ENCODE results near the gene NMUR1. TPM values are rescaled to one million over a fixed set of nuclear protein-coding genes. Genes with fewer than 3 reads are reported as not detected.
"Not testable (repeated sequence)": the region's sequence is repeated elsewhere in the genome, so short reads cannot be mapped to it uniquely, and the experiment has no call there.

Gene NMUR1
- total RNA-seq, 1 donor from 2014 or later: 0.13 TPM

DNA sequence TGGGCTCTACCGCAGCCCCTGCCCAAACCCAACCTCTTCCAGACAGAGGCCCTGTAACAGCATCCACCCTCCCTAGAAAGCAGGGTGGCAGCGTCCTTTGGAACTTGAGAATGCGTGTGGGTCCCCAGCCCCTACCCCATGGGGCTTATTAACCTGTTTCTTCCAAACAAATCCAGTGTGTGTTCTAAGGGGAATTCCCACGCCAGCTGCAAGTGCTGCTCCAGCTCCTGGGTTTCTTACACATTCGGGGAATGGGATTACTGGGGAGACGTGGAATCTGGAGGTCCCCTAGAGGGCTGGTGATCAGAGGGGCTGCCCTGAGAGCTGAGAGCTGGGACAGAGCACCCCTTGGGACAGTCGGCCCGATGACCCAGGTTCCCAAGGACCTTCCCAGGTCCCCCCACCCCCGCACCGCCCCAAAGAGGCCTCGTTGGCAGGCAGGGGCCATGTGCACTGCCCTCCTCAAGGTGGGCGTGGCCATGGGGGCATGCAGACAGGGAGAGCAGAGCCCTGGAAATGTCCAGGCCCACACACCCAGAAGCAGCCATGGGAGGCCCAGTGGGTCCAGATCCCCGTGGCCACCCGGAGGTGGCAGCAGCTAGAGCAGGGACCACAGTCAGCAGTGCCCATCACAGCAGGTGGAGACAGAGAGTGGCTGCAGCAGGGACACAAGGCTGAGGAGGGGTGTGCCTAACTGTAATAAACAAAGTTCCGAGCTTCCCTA lies 43.6 kb upstream of the NMUR1 start:
- no peak overlapping the region for H3K4me3 Mint-ChIP-seq
- no peak for DNase-seq (ENCODE audit: low spot score in 2 of 2, unreplicated experiment in 2 of 2)

GRCh38 chr2:231573096-231573495 lies 42.9 kb upstream of the NMUR1 start:
- TF ChIP-seq, protein P1, sequence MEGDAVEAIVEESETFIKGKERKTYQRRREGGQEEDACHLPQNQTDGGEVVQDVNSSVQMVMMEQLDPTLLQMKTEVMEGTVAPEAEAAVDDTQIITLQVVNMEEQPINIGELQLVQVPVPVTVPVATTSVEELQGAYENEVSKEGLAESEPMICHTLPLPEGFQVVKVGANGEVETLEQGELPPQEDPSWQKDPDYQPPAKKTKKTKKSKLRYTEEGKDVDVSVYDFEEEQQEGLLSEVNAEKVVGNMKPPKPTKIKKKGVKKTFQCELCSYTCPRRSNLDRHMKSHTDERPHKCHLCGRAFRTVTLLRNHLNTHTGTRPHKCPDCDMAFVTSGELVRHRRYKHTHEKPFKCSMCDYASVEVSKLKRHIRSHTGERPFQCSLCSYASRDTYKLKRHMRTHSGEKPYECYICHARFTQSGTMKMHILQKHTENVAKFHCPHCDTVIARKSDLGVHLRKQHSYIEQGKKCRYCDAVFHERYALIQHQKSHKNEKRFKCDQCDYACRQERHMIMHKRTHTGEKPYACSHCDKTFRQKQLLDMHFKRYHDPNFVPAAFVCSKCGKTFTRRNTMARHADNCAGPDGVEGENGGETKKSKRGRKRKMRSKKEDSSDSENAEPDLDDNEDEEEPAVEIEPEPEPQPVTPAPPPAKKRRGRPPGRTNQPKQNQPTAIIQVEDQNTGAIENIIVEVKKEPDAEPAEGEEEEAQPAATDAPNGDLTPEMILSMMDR (IDR thresholded peaks at IDR 0.05; ENCODE audit: unreplicated experiment): no peak
- Mint-ChIP-seq H3K9me3 (no peaks in the 10 kb centered on the region), H3K27me3 (ENCODE audit: low read depth) (no peaks in the 10 kb centered on the region), H3K4me1 (peaks cover 59% of the 10 kb centered on the region), H3K4me3 (no peak overlapping the region), H3K27ac (peak overlapping the region; percentile 96), H3K36me3 (no peaks in the 10 kb centered on the region)
- no peak for DNase-seq (ENCODE audit: low spot score in 2 of 2, unreplicated experiment in 2 of 2)

More for the DNA sequence above, 43.6 kb upstream of the NMUR1 start:
- Mint-ChIP-seq H3K9me3 (no peaks in the 10 kb centered on the region), H3K27me3 (ENCODE audit: low read depth) (no peaks in the 10 kb centered on the region), H3K27ac (peak overlapping the region; percentile 96), H3K4me1 (peaks cover 53% of the 10 kb centered on the region), H3K36me3 (no peaks in the 10 kb centered on the region)
- TF ChIP-seq, protein P1 (IDR thresholded peaks at IDR 0.05; ENCODE audit: unreplicated experiment): no peak

GRCh38 chr2:231571661-231572191 lies 41.5 kb upstream of the NMUR1 start:
- Mint-ChIP-seq H3K27ac (peak overlapping the region; percentile 87), H3K4me1 (peaks cover 53% of the 10 kb centered on the region)

GRCh38 chr2:231570915-231571314 lies 40.7 kb upstream of the NMUR1 start:
- not testable (repeated sequence) for DNase-seq (ENCODE audit: low spot score in 2 of 2, unreplicated experiment in 2 of 2); H3K4me3 Mint-ChIP-seq; H3K9me3 Mint-ChIP-seq; H3K27me3 Mint-ChIP-seq (ENCODE audit: low read depth); H3K36me3 Mint-ChIP-seq
- peaks cover 48% of the 10 kb centered on the region for H3K4me1 Mint-ChIP-seq
- peak overlapping the region; percentile 87 for H3K27ac Mint-ChIP-seq

More at GRCh38 chr2:231571661-231572191, 41.5 kb upstream of the NMUR1 start:
- DNase-seq (ENCODE audit: low spot score in 2 of 2, unreplicated experiment in 2 of 2): peak in 1 of 2 experiments; percentile 55
- TF ChIP-seq, protein P1 (IDR thresholded peaks at IDR 0.05; ENCODE audit: unreplicated experiment): no peak
- H3K27me3 Mint-ChIP-seq (ENCODE audit: low read depth): no peaks in the 10 kb centered on the region
- H3K9me3 Mint-ChIP-seq: peaks cover 3% of the 10 kb centered on the region
- H3K36me3 Mint-ChIP-seq: no peaks in the 10 kb centered on the region
- peak overlapping the region; percentile 1 for H3K4me3 Mint-ChIP-seq

DNA sequence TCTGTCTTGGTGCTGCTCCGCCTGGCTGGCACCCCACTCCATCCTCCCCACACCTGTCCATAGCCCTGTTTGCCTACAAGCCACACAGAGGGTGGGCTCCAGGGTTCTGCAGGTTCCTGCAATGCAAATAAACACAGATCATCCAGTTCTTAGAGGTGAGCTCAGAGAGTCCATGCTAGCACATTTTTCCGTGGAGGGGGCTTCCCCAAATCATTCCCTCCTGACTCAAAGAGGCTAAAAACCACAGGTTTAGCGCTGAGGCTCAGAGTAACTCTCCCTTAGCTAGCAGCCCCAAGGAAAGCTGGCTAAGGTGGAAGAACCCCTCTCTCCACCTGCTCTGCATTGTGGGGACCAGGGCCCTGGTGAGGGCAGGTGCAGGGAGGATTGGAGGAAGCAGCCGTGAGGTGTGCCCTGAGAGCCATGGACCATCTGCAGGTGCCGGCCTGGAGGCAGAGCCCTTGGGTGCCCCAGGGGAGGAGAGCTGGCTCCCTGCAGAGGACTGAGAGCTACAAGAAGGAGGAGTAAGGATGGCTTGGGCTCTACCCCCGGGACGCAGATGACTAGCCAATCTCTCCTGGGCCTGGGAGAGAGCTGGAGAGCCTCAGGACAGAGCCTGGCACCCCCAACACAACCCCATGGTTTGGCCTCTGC lies 38.7 kb upstream of the NMUR1 start:
- DNase-seq (ENCODE audit: low spot score in 2 of 2, unreplicated experiment in 2 of 2): no peak
- TF ChIP-seq, protein P1 (IDR thresholded peaks at IDR 0.05; ENCODE audit: unreplicated experiment): no peak
- Mint-ChIP-seq H3K36me3 (no peaks in the 10 kb centered on the region), H3K4me3 (no peak overlapping the region), H3K27me3 (ENCODE audit: low read depth) (no peaks in the 10 kb centered on the region), H3K27ac (peak overlapping the region; percentile 65), H3K4me1 (peaks cover 42% of the 10 kb centered on the region), H3K9me3 (peaks cover 3% of the 10 kb centered on the region)

Data from mesothelial cell of epicardium (in vitro differentiated cells).